Hepatocyte (in vitro differentiated cells): ENCODE results near the gene LCN12.

Experiments used
- EZH2 ChIP-seq: fragments of 200-600 bp; sonication (generic); IDR thresholded peaks from 2 replicates; pipeline ENCODE4 v1.6.1; 2016; ENCODE audit warnings: antibody characterized with exemption, mild to moderate bottlenecking, borderline replicate concordance
- EZH2phosphoT487 ChIP-seq: fragments of 200-600 bp; sonication (generic); IDR thresholded peaks from one replicate; pipeline ENCODE4 v1.6.1; 2018; ENCODE audit warnings: antibody characterized with exemption, mild to moderate bottlenecking, low read depth, moderate library complexity; ENCODE audit not compliant: unreplicated experiment, severe bottlenecking
- TF ChIP-seq, protein P1 (sequence below): fragments of 200-600 bp; sonication (generic); IDR thresholded peaks from 2 replicates; pipeline ENCODE4 v1.5.1; 2016; ENCODE audit warnings: antibody characterized with exemption, mild to moderate bottlenecking; ENCODE audit not compliant: poor library complexity

- TF ChIP-seq, protein P1, sequence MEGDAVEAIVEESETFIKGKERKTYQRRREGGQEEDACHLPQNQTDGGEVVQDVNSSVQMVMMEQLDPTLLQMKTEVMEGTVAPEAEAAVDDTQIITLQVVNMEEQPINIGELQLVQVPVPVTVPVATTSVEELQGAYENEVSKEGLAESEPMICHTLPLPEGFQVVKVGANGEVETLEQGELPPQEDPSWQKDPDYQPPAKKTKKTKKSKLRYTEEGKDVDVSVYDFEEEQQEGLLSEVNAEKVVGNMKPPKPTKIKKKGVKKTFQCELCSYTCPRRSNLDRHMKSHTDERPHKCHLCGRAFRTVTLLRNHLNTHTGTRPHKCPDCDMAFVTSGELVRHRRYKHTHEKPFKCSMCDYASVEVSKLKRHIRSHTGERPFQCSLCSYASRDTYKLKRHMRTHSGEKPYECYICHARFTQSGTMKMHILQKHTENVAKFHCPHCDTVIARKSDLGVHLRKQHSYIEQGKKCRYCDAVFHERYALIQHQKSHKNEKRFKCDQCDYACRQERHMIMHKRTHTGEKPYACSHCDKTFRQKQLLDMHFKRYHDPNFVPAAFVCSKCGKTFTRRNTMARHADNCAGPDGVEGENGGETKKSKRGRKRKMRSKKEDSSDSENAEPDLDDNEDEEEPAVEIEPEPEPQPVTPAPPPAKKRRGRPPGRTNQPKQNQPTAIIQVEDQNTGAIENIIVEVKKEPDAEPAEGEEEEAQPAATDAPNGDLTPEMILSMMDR = no peak
- TF ChIP-seq EZH2phosphoT487 (no peak), EZH2 (no peak)
Measured at GRCh38 chr9:136910901-136911245, 41.2 kb upstream of the LCN12 start.
